Neural cell (in vitro differentiated cells): ENCODE results near the gene AP1M1.

Experiments used
- CTCF ChIP-seq: fragments of 450-650 bp; IDR thresholded peaks from 2 replicates; pipeline ENCODE4 v1.5.1; 2014; ENCODE audit warnings: antibody characterized with exemption, mild to moderate bottlenecking, moderate library complexity; ENCODE audit not compliant: poor library complexity, severe bottlenecking
- EZH2 ChIP-seq: fragments of 200-600, 300-800 bp; shearing (Covaris generic), sonication (generic); IDR thresholded peaks from 2 replicates; pipeline ENCODE4 v1.6.1; 2014; ENCODE audit warnings: antibody characterized with exemption, low read length, borderline replicate concordance, mild to moderate bottlenecking; ENCODE audit not compliant: insufficient read depth, poor library complexity, severe bottlenecking

- TF ChIP-seq CTCF: no peak
- no peak for TF ChIP-seq EZH2
Measured at GRCh38 chr19:16203256-16204004, 5.7 kb downstream of the AP1M1 start.
